ENCODE results near the gene BPTF. TPM values are rescaled to one million over a fixed set of nuclear protein-coding genes. Genes with fewer than 3 reads are reported as not detected.
"Not testable (repeated sequence)": the region's sequence is repeated elsewhere in the genome, so short reads cannot be mapped to it uniquely, and the experiment has no call there.

Gene BPTF
- total and polyA plus RNA-seq, 2 experiments from 2014 or later: 38.1 to 46.3 TPM

DNA sequence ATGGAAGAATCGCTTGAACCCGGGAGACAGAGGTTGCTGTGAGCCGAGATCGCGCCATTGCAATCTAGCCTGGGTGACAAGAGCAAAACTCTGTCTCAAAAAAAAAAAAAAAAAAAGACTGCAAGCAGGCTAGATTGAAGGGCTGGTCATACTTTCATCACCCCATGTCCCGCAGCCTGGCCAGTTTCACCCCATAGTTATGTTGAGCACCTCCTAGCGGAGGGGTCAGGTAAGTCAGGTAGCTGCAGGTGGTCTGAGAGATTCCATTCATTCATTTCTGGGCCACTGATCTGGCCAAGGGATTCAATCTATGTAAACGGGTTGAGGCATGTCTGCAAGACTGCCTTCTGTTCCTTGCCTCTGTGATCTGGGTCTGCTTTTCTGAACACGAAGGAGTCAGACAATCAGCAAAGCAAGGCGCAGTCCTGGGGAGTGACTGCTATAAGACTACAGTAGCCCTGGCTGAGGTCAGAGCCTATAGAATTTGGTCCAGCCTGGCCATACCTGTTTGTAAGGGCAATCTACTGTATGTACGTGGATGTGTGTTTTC lies 23.6 kb upstream of the BPTF start:
- no peak overlapping the region for H2AFZ ChIP-seq
- WGBS (ENCODE audit: low lambda C conversion rate, missing lambda C conversion rate): 92% methylated on average over 11 of the region's 11 CpGs

DNA sequence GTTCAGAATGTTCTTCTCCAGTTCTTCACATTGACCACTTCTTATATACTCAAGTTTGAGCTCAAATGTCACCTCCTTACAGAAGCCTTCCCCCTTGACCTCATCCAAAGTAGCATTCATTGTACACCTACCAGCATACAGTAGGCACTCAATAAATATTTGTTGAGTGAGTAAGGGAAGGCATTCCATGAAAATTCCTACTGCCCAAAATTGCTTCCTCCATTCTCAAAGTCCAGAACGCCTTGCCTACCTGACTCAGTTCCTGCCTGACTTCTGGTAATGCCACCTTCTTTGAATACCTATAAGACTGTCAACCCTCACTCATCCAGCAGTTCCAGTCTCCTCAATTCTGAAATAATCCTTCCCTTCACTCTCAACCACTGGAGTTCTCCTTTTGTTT lies 14.8 kb upstream of the BPTF start:
- H3K36me3 ChIP-seq (replicated peaks; ENCODE audit: insufficient read depth, low read depth): no peaks in the 10 kb centered on the region
- no peak overlapping the region for H3K4me2 ChIP-seq
- TF ChIP-seq EZH2phosphoT487 (IDR thresholded peaks at IDR 0.05; ENCODE audit: low read depth, severe bottlenecking, unreplicated experiment): no peak
- TF ChIP-seq, protein P1, sequence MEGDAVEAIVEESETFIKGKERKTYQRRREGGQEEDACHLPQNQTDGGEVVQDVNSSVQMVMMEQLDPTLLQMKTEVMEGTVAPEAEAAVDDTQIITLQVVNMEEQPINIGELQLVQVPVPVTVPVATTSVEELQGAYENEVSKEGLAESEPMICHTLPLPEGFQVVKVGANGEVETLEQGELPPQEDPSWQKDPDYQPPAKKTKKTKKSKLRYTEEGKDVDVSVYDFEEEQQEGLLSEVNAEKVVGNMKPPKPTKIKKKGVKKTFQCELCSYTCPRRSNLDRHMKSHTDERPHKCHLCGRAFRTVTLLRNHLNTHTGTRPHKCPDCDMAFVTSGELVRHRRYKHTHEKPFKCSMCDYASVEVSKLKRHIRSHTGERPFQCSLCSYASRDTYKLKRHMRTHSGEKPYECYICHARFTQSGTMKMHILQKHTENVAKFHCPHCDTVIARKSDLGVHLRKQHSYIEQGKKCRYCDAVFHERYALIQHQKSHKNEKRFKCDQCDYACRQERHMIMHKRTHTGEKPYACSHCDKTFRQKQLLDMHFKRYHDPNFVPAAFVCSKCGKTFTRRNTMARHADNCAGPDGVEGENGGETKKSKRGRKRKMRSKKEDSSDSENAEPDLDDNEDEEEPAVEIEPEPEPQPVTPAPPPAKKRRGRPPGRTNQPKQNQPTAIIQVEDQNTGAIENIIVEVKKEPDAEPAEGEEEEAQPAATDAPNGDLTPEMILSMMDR (IDR thresholded peaks at IDR 0.05; ENCODE audit: poor library complexity): no peak
- no peak for TF ChIP-seq EZH2 (IDR thresholded peaks at IDR 0.05; ENCODE audit: borderline replicate concordance)
- no peaks in the 10 kb centered on the region for H3K4me1 ChIP-seq (ENCODE audit: insufficient read depth)
- H3K9me3 ChIP-seq (ENCODE audit: low read depth): no peaks in the 10 kb centered on the region
- no peaks in the 10 kb centered on the region for H3K27me3 ChIP-seq
- 82% methylated on average over 1 of the region's 1 CpG for WGBS (ENCODE audit: low lambda C conversion rate, missing lambda C conversion rate)
- H3K79me2 ChIP-seq: no peaks in the 10 kb centered on the region
- no peak overlapping the region for H3K27ac ChIP-seq
- H4K20me1 ChIP-seq (ENCODE audit: insufficient read depth, poor library complexity, severe bottlenecking): no peaks in the 10 kb centered on the region
- DNase-seq (ENCODE audit: low spot score): no peak
- no peaks in the 10 kb centered on the region for H3K9me2 ChIP-seq (replicated peaks; ENCODE audit: insufficient read depth)
- no peak overlapping the region for H3K4me3 ChIP-seq
- H2AFZ ChIP-seq: no peak overlapping the region

More for the DNA sequence above, 23.6 kb upstream of the BPTF start:
- no peaks in the 10 kb centered on the region for H3K36me3 ChIP-seq (replicated peaks; ENCODE audit: insufficient read depth, low read depth)
- H3K79me2 ChIP-seq: no peaks in the 10 kb centered on the region
- H3K4me2 ChIP-seq: no peak overlapping the region
- DNase-seq (ENCODE audit: low spot score): no peak
- H3K4me1 ChIP-seq (ENCODE audit: insufficient read depth): no peaks in the 10 kb centered on the region
- H3K4me3 ChIP-seq: no peak overlapping the region
- H4K20me1 ChIP-seq (ENCODE audit: insufficient read depth, poor library complexity, severe bottlenecking): no peaks in the 10 kb centered on the region
- no peaks in the 10 kb centered on the region for H3K27me3 ChIP-seq
- H3K9me2 ChIP-seq (replicated peaks; ENCODE audit: insufficient read depth): no peaks in the 10 kb centered on the region
- no peak overlapping the region for H3K27ac ChIP-seq
- no peaks in the 10 kb centered on the region for H3K9me3 ChIP-seq (ENCODE audit: low read depth)
- TF ChIP-seq EZH2 (IDR thresholded peaks at IDR 0.05; ENCODE audit: borderline replicate concordance): no peak
- TF ChIP-seq, protein P1 (IDR thresholded peaks at IDR 0.05; ENCODE audit: poor library complexity): no peak
- TF ChIP-seq EZH2phosphoT487 (IDR thresholded peaks at IDR 0.05; ENCODE audit: low read depth, severe bottlenecking, unreplicated experiment): no peak

DNA sequence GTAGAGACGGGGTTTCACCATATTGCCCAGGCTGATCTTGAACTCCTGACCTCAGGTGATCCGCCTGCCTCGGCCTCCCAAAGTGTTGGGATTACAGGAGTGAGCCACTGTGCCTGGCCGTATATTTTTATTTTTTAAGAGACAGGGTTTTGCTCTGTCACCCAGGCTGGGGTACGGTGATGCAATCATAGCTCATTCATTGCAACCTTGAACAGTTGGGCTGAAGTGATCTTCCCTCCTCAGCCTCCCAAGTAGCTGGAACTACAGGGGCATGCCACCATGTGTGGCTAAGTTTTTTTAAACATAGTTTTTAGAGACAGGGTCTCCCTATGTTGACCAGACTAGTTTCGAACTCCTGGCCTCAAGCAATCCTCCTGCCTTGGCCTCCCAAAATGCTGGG lies 12.9 kb upstream of the BPTF start:
- not testable (repeated sequence) for H3K79me2 ChIP-seq; H2AFZ ChIP-seq; H3K4me3 ChIP-seq; H3K4me2 ChIP-seq; H3K36me3 ChIP-seq (replicated peaks; ENCODE audit: insufficient read depth, low read depth); H4K20me1 ChIP-seq (ENCODE audit: insufficient read depth, poor library complexity, severe bottlenecking); DNase-seq (ENCODE audit: low spot score); H3K9me2 ChIP-seq (replicated peaks; ENCODE audit: insufficient read depth); H3K9me3 ChIP-seq (ENCODE audit: low read depth); H3K4me1 ChIP-seq (ENCODE audit: insufficient read depth); H3K27me3 ChIP-seq; H3K27ac ChIP-seq
- WGBS (ENCODE audit: low lambda C conversion rate, missing lambda C conversion rate): 93% methylated on average over 6 of the region's 6 CpGs

DNA sequence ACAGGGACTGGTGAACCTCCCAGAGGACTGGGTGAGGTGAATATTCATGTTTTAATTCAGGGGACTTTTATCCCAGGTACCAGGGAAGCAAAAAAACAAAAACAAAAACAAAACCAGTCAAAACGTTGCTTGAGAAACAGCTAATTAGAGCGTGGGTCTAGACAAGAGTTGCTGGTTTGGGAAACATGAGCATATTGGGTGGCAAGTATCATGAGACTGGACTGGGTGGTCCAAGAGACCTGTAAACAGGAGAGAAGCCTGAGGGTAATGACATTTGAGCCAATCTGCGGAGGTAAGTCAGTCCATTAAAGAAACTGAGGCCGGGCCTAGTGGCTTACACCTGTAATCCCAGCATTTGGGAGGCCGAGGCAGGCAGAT lies 11.5 kb upstream of the BPTF start:
- no peaks in the 10 kb centered on the region for H3K9me3 ChIP-seq (ENCODE audit: low read depth)
- H3K9me2 ChIP-seq (replicated peaks; ENCODE audit: insufficient read depth): no peaks in the 10 kb centered on the region
- no peaks in the 10 kb centered on the region for H3K27me3 ChIP-seq
- no peak overlapping the region for H3K27ac ChIP-seq
- no peak overlapping the region for H2AFZ ChIP-seq
- no peak for DNase-seq (ENCODE audit: low spot score)
- H3K4me2 ChIP-seq: no peak overlapping the region
- H3K79me2 ChIP-seq: no peaks in the 10 kb centered on the region
- no peaks in the 10 kb centered on the region for H4K20me1 ChIP-seq (ENCODE audit: insufficient read depth, poor library complexity, severe bottlenecking)
- WGBS (ENCODE audit: low lambda C conversion rate, missing lambda C conversion rate): 65% methylated on average over 5 of the region's 5 CpGs
- no peaks in the 10 kb centered on the region for H3K36me3 ChIP-seq (replicated peaks; ENCODE audit: insufficient read depth, low read depth)
- H3K4me3 ChIP-seq: no peak overlapping the region
- TF ChIP-seq, protein P1 (IDR thresholded peaks at IDR 0.05; ENCODE audit: poor library complexity): no peak
- TF ChIP-seq EZH2 (IDR thresholded peaks at IDR 0.05; ENCODE audit: borderline replicate concordance) (no peak), EZH2phosphoT487 (IDR thresholded peaks at IDR 0.05; ENCODE audit: low read depth, severe bottlenecking, unreplicated experiment) (no peak)
- H3K4me1 ChIP-seq (ENCODE audit: insufficient read depth): no peaks in the 10 kb centered on the region
